SK-N-SH treated with all-trans-retinoic acid at 6 μM for 48 hours (cell line): ENCODE data around the gene NHS.
A peak's percentile ranks its signal among the peaks of the same experiment; 100 is the strongest.

Experiments
- ATAC-seq: fragments of 200-7000 bp; cut with Tn5 transposase; 3 replicates; pipeline ENCODE4 v1.9.1; 2020; ENCODE audit warnings: mild to moderate bottlenecking, moderate library complexity
- BACH2 ChIP-seq: fragments of 250-450 bp; sonication (Bioruptor Pico); IDR thresholded peaks from 2 replicates; pipeline ENCODE4 v1.9.0; 2021; ENCODE audit warnings: mild to moderate bottlenecking, borderline replicate concordance
- ESRRG ChIP-seq: fragments of 250-450 bp; sonication (Bioruptor Pico); IDR thresholded peaks from 2 replicates; pipeline ENCODE4 v1.6.1; 2021; ENCODE audit warnings: mild to moderate bottlenecking
- ISL1 ChIP-seq: fragments of 250-450 bp; sonication (Bioruptor Pico); IDR thresholded peaks from 2 replicates; pipeline ENCODE4 v2.1.2; 2022; ENCODE audit warnings: mild to moderate bottlenecking, moderate library complexity
- OSR1 ChIP-seq: fragments of 250-450 bp; sonication (Bioruptor Pico); IDR thresholded peaks from 2 replicates; pipeline ENCODE4 v1.8.0; 2022; ENCODE audit warnings: moderate library complexity, mild to moderate bottlenecking, inconsistent platforms
- PPARA ChIP-seq: fragments of 250-450 bp; sonication (Bioruptor Pico); IDR thresholded peaks from 2 replicates; pipeline ENCODE4 v1.5.0; 2020; ENCODE audit warnings: mild to moderate bottlenecking, borderline replicate concordance
- RARB ChIP-seq: fragments of 250-450 bp; sonication (Bioruptor Pico); IDR thresholded peaks from 2 replicates; pipeline ENCODE4 v1.8.0; 2021; ENCODE audit warnings: mild to moderate bottlenecking, moderate library complexity
- TCF4 ChIP-seq: fragments of 250-450 bp; sonication (Bioruptor Pico); IDR thresholded peaks from 2 replicates; pipeline ENCODE4 v1.8.0; 2021; ENCODE audit warnings: mild to moderate bottlenecking, moderate library complexity, borderline replicate concordance
- TOX ChIP-seq: fragments of 250-450 bp; sonication (Bioruptor Pico); IDR thresholded peaks from 2 replicates; pipeline ENCODE4 v1.8.0; 2021; ENCODE audit warnings: mild to moderate bottlenecking, moderate library complexity, borderline replicate concordance
- ZC3H10 ChIP-seq: fragments of 250-450 bp; sonication (Bioruptor Pico); IDR thresholded peaks from 2 replicates; pipeline ENCODE4 v1.5.1; 2021; ENCODE audit warnings: mild to moderate bottlenecking, moderate library complexity
- ZFP3 ChIP-seq: fragments of 250-450 bp; sonication (Bioruptor Pico); IDR thresholded peaks from 2 replicates; pipeline ENCODE4 v1.5.0; 2020; ENCODE audit warnings: mild to moderate bottlenecking, moderate library complexity
- ZFP30 ChIP-seq: fragments of 450-650 bp; formaldehyde crosslinking; IDR thresholded peaks from 2 replicates; pipeline ENCODE4 v1.5.0; 2022; ENCODE audit warnings: mild to moderate bottlenecking, moderate library complexity
- ZNF565 ChIP-seq: fragments of 450-650 bp; formaldehyde crosslinking; conservative IDR thresholded peaks from 2 replicates; pipeline ENCODE4 v1.5.0; 2020; ENCODE audit warnings: low read depth, mild to moderate bottlenecking, moderate library complexity
- ZNF70 ChIP-seq: fragments of 450-650 bp; formaldehyde crosslinking; IDR thresholded peaks from 2 replicates; pipeline ENCODE4 v1.5.0; 2020; ENCODE audit warnings: mild to moderate bottlenecking, moderate library complexity
- ZNF8 ChIP-seq: fragments of 450-650 bp; formaldehyde crosslinking; IDR thresholded peaks from 2 replicates; pipeline ENCODE4 v1.5.0; 2020; ENCODE audit warnings: mild to moderate bottlenecking, moderate library complexity
- TF ChIP-seq, protein P1 (sequence below): fragments of 250-450 bp; sonication (Bioruptor Pico); IDR thresholded peaks from 2 replicates; pipeline ENCODE4 v1.8.0; 2020; ENCODE audit warnings: mild to moderate bottlenecking, moderate library complexity, borderline replicate concordance
- TF ChIP-seq, protein P2 (sequence below): fragments of 250-450 bp; sonication (Bioruptor Pico); IDR thresholded peaks from 2 replicates; pipeline ENCODE4 v1.5.1; 2021; ENCODE audit warnings: mild to moderate bottlenecking, moderate library complexity
- TF ChIP-seq, protein P3 (sequence below): fragments of 250-450 bp; sonication (Bioruptor Pico); IDR thresholded peaks from 2 replicates; pipeline ENCODE4 v1.8.0; 2021; ENCODE audit warnings: low read depth, mild to moderate bottlenecking, moderate library complexity, borderline replicate concordance
- TF ChIP-seq, protein P4 (sequence below): fragments of 250-450 bp; sonication (Bioruptor Pico); IDR thresholded peaks from 2 replicates; pipeline ENCODE4 v1.5.1; 2020; ENCODE audit warnings: low read depth, mild to moderate bottlenecking, moderate library complexity

The NHS gene

DNA sequence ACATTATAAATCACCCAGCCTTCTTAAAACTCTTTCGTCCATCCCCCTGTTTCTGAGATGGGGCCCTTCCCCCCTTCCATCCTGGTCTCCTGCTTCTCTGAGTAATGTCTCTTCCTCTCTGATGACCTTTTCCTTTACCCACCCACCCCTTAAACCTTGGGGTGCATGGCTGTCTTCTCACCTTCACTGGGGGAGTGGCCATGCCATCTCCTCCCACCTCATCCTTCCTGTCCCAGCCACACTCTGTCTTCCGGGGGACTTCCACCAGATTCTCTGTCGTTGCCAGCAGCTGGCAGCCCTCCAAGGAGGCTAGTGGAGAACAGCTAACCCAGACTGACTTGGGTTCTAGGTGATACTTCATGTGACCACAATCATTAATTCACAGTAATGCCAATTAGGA lies 279.1 kb downstream of the NHS start (continued):
- TF ChIP-seq, protein P1, sequence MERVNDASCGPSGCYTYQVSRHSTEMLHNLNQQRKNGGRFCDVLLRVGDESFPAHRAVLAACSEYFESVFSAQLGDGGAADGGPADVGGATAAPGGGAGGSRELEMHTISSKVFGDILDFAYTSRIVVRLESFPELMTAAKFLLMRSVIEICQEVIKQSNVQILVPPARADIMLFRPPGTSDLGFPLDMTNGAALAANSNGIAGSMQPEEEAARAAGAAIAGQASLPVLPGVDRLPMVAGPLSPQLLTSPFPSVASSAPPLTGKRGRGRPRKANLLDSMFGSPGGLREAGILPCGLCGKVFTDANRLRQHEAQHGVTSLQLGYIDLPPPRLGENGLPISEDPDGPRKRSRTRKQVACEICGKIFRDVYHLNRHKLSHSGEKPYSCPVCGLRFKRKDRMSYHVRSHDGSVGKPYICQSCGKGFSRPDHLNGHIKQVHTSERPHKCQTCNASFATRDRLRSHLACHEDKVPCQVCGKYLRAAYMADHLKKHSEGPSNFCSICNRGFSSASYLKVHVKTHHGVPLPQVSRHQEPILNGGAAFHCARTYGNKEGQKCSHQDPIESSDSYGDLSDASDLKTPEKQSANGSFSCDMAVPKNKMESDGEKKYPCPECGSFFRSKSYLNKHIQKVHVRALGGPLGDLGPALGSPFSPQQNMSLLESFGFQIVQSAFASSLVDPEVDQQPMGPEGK (CRISPR knock-in tag) = no peak
- no peak for TF ChIP-seq ZNF70 (CRISPR knock-in tag)
- no peak for TF ChIP-seq ZNF8 (CRISPR knock-in tag)
- no peak for TF ChIP-seq OSR1 (CRISPR knock-in tag)

DNA sequence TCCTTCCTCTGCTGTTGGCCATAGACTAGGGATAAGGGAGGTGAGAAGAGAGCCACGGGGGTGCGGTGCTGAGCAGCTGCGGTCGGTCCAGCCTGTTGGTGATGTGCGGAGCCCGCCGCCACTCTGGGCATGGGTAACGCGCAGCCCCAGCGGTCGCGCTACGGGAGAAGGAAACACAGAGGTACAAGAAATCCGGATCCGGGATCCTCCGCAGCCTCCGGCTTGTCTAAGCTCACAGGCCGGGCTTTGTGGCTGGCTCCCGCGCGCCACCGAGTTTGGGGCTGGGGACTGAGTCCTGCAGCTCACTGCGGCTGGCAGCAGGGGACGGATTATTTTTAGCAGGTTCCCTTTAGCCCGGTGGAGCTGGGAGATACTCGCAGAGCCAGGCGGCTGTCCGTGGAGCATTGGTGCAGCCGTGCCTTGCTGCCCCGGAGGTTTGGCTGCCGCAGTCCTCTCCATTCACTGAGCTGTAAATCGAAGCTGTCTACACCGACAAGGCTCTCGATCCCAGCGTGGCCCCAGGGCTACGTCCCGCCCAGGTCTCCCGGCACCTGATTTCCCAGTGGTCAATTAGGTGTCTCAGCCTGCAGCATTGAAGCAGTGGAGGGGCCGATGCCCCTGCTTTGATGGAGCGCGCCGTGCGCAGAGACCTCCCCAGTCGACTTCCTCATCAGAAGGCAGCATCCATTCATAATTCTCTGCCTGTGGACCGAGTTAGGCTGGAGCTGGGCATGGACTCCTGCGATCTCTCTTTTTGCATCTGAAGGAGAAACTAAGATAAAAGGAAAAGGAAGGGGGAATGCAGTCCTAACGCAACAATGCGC lies 280.4 kb downstream of the NHS start:
- peak; percentile 72 for ATAC-seq
- no peak for TF ChIP-seq BACH2 (CRISPR knock-in tag)
- no peak for TF ChIP-seq ESRRG (CRISPR knock-in tag)
- TF ChIP-seq ZFP3 (CRISPR knock-in tag) = no peak
- no peak for TF ChIP-seq ZFP30 (CRISPR knock-in tag)
- TF ChIP-seq ZNF565 (CRISPR knock-in tag) = no peak
- TF ChIP-seq TCF4 (CRISPR knock-in tag) = no peak
- TF ChIP-seq, protein P1 (CRISPR knock-in tag) = no peak
- TF ChIP-seq, protein P2, sequence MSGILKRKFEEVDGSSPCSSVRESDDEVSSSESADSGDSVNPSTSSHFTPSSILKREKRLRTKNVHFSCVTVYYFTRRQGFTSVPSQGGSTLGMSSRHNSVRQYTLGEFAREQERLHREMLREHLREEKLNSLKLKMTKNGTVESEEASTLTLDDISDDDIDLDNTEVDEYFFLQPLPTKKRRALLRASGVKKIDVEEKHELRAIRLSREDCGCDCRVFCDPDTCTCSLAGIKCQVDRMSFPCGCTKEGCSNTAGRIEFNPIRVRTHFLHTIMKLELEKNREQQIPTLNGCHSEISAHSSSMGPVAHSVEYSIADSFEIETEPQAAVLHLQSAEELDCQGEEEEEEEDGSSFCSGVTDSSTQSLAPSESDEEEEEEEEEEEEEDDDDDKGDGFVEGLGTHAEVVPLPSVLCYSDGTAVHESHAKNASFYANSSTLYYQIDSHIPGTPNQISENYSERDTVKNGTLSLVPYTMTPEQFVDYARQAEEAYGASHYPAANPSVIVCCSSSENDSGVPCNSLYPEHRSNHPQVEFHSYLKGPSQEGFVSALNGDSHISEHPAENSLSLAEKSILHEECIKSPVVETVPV (CRISPR knock-in tag) = no peak
- no peak for TF ChIP-seq ZNF70 (CRISPR knock-in tag)
- no peak for TF ChIP-seq TOX (CRISPR knock-in tag)
- no peak for TF ChIP-seq ZC3H10 (CRISPR knock-in tag)
- TF ChIP-seq, all 23 proteins: peak for 0

DNA sequence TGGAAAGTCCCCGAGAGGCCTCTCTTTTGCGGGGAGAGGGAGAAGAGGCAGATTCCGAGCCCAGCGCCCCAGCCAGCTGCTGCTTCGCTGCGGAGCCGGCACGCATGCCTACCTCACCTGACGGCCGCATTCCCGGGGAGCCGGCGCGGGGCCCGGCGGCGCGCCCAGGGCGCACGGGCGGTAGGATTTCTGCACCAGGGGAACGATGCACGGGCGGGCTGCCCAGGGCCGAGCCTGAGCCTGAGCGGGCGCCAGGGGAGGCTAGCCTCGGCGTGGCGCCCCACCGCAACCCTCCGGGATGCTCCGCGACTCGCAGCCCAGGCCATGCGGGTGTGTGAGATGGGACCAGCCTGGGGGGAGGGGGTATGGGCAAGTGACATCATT lies 281.0 kb downstream of the NHS start:
- ATAC-seq = peak; percentile 45
- TF ChIP-seq OSR1 (CRISPR knock-in tag) (no peak), TOX (CRISPR knock-in tag) (no peak), ZNF70 (CRISPR knock-in tag) (no peak)
- TF ChIP-seq, protein P3, sequence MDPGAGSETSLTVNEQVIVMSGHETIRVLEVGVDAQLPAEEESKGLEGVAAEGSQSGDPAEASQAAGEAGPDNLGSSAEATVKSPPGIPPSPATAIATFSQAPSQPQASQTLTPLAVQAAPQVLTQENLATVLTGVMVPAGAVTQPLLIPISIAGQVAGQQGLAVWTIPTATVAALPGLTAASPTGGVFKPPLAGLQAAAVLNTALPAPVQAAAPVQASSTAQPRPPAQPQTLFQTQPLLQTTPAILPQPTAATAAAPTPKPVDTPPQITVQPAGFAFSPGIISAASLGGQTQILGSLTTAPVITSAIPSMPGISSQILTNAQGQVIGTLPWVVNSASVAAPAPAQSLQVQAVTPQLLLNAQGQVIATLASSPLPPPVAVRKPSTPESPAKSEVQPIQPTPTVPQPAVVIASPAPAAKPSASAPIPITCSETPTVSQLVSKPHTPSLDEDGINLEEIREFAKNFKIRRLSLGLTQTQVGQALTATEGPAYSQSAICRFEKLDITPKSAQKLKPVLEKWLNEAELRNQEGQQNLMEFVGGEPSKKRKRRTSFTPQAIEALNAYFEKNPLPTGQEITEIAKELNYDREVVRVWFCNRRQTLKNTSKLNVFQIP (CRISPR knock-in tag) = no peak

DNA sequence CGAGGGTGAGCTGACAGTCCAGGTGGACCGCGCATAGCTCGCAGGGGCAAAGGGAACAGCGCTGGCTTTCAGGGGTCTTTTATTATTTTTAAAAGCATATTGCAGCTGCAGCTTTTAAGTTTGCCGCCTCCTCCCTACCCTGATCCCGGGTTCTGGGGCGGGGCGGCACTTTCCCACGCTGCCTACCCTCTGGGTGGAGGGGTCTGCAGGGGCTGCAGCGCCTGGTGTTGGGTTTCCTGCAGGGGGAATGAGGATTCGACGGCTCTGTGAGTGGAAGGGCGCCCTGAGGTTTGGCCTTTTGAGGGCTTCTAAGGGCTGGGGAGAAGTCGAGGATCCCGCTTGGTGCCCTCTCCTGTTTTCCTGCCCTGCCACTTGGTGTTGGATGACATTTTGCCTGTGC lies 281.6 kb downstream of the NHS start:
- ATAC-seq = no peak
- TF ChIP-seq PPARA (no peak), ESRRG (CRISPR knock-in tag) (no peak), TOX (CRISPR knock-in tag) (no peak), RARB (CRISPR knock-in tag) (no peak), ZNF565 (CRISPR knock-in tag) (no peak), BACH2 (CRISPR knock-in tag) (no peak), ZNF70 (CRISPR knock-in tag) (no peak), ISL1 (CRISPR knock-in tag) (no peak), ZC3H10 (CRISPR knock-in tag) (no peak), TCF4 (CRISPR knock-in tag) (no peak)
- TF ChIP-seq, protein P4, sequence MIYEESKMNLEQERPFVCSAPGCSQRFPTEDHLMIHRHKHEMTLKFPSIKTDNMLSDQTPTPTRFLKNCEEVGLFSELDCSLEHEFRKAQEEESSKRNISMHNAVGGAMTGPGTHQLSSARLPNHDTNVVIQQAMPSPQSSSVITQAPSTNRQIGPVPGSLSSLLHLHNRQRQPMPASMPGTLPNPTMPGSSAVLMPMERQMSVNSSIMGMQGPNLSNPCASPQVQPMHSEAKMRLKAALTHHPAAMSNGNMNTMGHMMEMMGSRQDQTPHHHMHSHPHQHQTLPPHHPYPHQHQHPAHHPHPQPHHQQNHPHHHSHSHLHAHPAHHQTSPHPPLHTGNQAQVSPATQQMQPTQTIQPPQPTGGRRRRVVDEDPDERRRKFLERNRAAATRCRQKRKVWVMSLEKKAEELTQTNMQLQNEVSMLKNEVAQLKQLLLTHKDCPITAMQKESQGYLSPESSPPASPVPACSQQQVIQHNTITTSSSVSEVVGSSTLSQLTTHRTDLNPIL (CRISPR knock-in tag) = no peak
- TF ChIP-seq, protein P3 (CRISPR knock-in tag) = no peak
